Measurements from ENCODE around the gene TNFSF15. TPM values are rescaled to one million over a fixed set of nuclear protein-coding genes. Genes with fewer than 3 reads are reported as not detected.

TNFSF15 gene
- polyA plus RNA-seq, 3 donors = 0.07 to 1.1 (median 0.11) TPM

GRCh38 chr9:114844766-114845165 lies 38.9 kb upstream of the TNFSF15 start:
- Mint-ChIP-seq H3K4me1 (peaks cover 3% of the 10 kb centered on the region), H3K27ac (no peak overlapping the region), H3K4me3 (no peak overlapping the region), H3K9me3 (peaks cover 0 to 3% (median 0%) of the 10 kb centered on the region in 7 donors), H3K36me3 (no peaks in the 10 kb centered on the region), H3K27me3 (ENCODE audit: low read depth in 3 of 3) (peaks cover 0 to 3% (median under 1%) of the 10 kb centered on the region in 3 donors)
- Histone ChIP-seq H3K79me2 (ENCODE audit: insufficient read depth, low read length) (no peaks in the 10 kb centered on the region), H3K4me3 (replicated peaks in 1 of 3; ENCODE audit: low read depth in 2 of 3, low read length in 3 of 3) (no peak overlapping the region), H4K20me1 (ENCODE audit: insufficient read depth, low read length) (no peaks in the 10 kb centered on the region), H3K27ac (ENCODE audit: low read depth in 1 of 2, low read length in 2 of 2) (no peak overlapping the region), H3K27me3 (ENCODE audit: control insufficient read depth in 2 of 2, insufficient read depth in 2 of 2, low read length in 2 of 2) (no peaks in the 10 kb centered on the region), H3K36me3 (replicated peaks in 1 of 2; ENCODE audit: control insufficient read depth in 1 of 2, insufficient read depth in 2 of 2, low read length in 2 of 2) (no peaks in the 10 kb centered on the region), H3K4me2 (replicated peaks; ENCODE audit: extremely low read depth, low read length, poor library complexity, severe bottlenecking) (no peak overlapping the region), H3K4me1 (ENCODE audit: control insufficient read depth in 1 of 2, insufficient read depth in 2 of 2, low read length in 2 of 2) (no peaks in the 10 kb centered on the region), H2AFZ (ENCODE audit: insufficient read depth, low read depth, low read length, poor library complexity, severe bottlenecking) (no peak overlapping the region), H3K9ac (ENCODE audit: insufficient read depth, low read length, poor library complexity, severe bottlenecking) (no peak overlapping the region), H3K9me3 (replicated peaks in 1 of 2; ENCODE audit: control insufficient read depth in 1 of 2, insufficient read depth in 1 of 2, low read length in 2 of 2) (no peaks in the 10 kb centered on the region)
- intact Hi-C loops (cut with micrococcal nuclease) = no loop called here
- DNase-seq = no peak
- no peak for TF ChIP-seq CTCF (IDR thresholded peaks at IDR 0.05)
- no CpG with 5 or more reads among the region's 3 CpGs for WGBS (ENCODE audit: insufficient coverage)

- Mint-ChIP-seq H3K4me1 (peaks cover 25% of the 10 kb centered on the region), H3K27me3 (ENCODE audit: low read depth in 3 of 3) (peaks cover 0 to 3% (median 3%) of the 10 kb centered on the region in 3 donors), H3K9me3 (peaks cover 0 to 8% (median 0%) of the 10 kb centered on the region in 7 donors), H3K36me3 (no peaks in the 10 kb centered on the region), H3K4me3 (no peak overlapping the region), H3K27ac (no peak overlapping the region)
- no peak overlapping the region for H3K4me2 ChIP-seq (replicated peaks; ENCODE audit: extremely low read depth, low read length, poor library complexity, severe bottlenecking)
- intact Hi-C loops (cut with micrococcal nuclease) = no loop called here
- DNase-seq = no peak
- TF ChIP-seq CTCF (IDR thresholded peaks at IDR 0.05) = no peak
- H2AFZ ChIP-seq (ENCODE audit: insufficient read depth, low read depth, low read length, poor library complexity, severe bottlenecking) = no peak overlapping the region
- no peak overlapping the region for H3K4me3 ChIP-seq (replicated peaks in 1 of 3; ENCODE audit: low read depth in 2 of 3, low read length in 3 of 3)
- no peak overlapping the region for H3K27ac ChIP-seq (ENCODE audit: low read depth in 1 of 2, low read length in 2 of 2)
- H3K36me3 ChIP-seq (replicated peaks in 1 of 2; ENCODE audit: control insufficient read depth in 1 of 2, insufficient read depth in 2 of 2, low read length in 2 of 2) = no peaks in the 10 kb centered on the region
- H3K79me2 ChIP-seq (ENCODE audit: insufficient read depth, low read length) = no peaks in the 10 kb centered on the region
- H3K9me3 ChIP-seq (replicated peaks in 1 of 2; ENCODE audit: control insufficient read depth in 1 of 2, insufficient read depth in 1 of 2, low read length in 2 of 2) = no peaks in the 10 kb centered on the region
- H3K27me3 ChIP-seq (ENCODE audit: control insufficient read depth in 2 of 2, insufficient read depth in 2 of 2, low read length in 2 of 2) = no peaks in the 10 kb centered on the region
- H3K9ac ChIP-seq (ENCODE audit: insufficient read depth, low read length, poor library complexity, severe bottlenecking) = no peak overlapping the region
- peaks cover 0 to 18% of the 10 kb centered on the region in 2 donors for H3K4me1 ChIP-seq (ENCODE audit: control insufficient read depth in 1 of 2, insufficient read depth in 2 of 2, low read length in 2 of 2)
- no peaks in the 10 kb centered on the region for H4K20me1 ChIP-seq (ENCODE audit: insufficient read depth, low read length)
Observed at GRCh38 chr9:114837923-114838322, 32.1 kb upstream of the TNFSF15 start.

Measured in CD14-positive monocyte (primary cell).